Chondrocyte (in vitro differentiated cells): ENCODE results near the gene SIGLEC11. TPM values are rescaled to one million over a fixed set of nuclear protein-coding genes. Genes with fewer than 3 reads are reported as not detected.

Experiments used
- DNase-seq: peaks from one replicate; pipeline ENCODE4 v3.0.0; 2021; ENCODE audit warnings: mixed read lengths, low spot score
- H3K27ac Mint-ChIP-seq: one replicate; pipeline ENCODE4 v1.8.0; 2021; ENCODE audit warnings: mild to moderate bottlenecking, moderate library complexity, mixed read lengths; ENCODE audit not compliant: unreplicated experiment
- H3K27me3 Mint-ChIP-seq: 2 replicates; pipeline ENCODE4 v1.8.0; 2021; ENCODE audit warnings: low read depth, mixed read lengths
- H3K36me3 Mint-ChIP-seq: 2 replicates; pipeline ENCODE4 v1.8.0; 2021; ENCODE audit warnings: low read depth, mixed read lengths
- H3K4me1 Mint-ChIP-seq: 2 replicates; pipeline ENCODE4 v1.8.0; 2021; ENCODE audit warnings: low read depth, mild to moderate bottlenecking, mixed read lengths
- H3K4me3 Mint-ChIP-seq: one replicate; pipeline ENCODE4 v1.8.0; 2021; ENCODE audit warnings: mild to moderate bottlenecking, moderate library complexity, mixed read lengths; ENCODE audit not compliant: unreplicated experiment
- H3K9me3 Mint-ChIP-seq: 2 replicates; pipeline ENCODE4 v1.8.0; 2021; ENCODE audit warnings: low read depth, mixed read lengths
- CTCF ChIP-seq: fragments of 200-600 bp; sonication (generic); IDR thresholded peaks from 2 replicates; pipeline ENCODE4 v1.5.0; 2021; ENCODE audit warnings: antibody characterized with exemption, mild to moderate bottlenecking, moderate library complexity
- total RNA-seq: library from RNA; stranded (reverse); gene quantifications from 3 replicates; pipeline ENCODE4 v1.2.1, GENCODE V29; 2021

SIGLEC11 gene
- total RNA-seq, 1 donor from 2014 or later = not detected

- Mint-ChIP-seq H3K9me3 (no peaks in the 10 kb centered on the region), H3K27ac (no peak overlapping the region), H3K36me3 (no peaks in the 10 kb centered on the region), H3K27me3 (peaks cover 28% of the 10 kb centered on the region), H3K4me1 (peaks cover 7% of the 10 kb centered on the region), H3K4me3 (no peak overlapping the region)
- DNase-seq = no peak
- TF ChIP-seq CTCF = no peak
Measured at GRCh38 chr19:49953416-49953815, 7.6 kb downstream of the SIGLEC11 start.

GRCh38 chr19:49952906-49953305 lies 8.1 kb downstream of the SIGLEC11 start:
- H3K36me3 Mint-ChIP-seq = no peaks in the 10 kb centered on the region
- no peak overlapping the region for H3K4me3 Mint-ChIP-seq

GRCh38 chr19:49952479-49952836 lies 8.5 kb downstream of the SIGLEC11 start:
- no peaks in the 10 kb centered on the region for H3K36me3 Mint-ChIP-seq
- no peak for TF ChIP-seq CTCF
- H3K9me3 Mint-ChIP-seq = no peaks in the 10 kb centered on the region
- peaks cover 25% of the 10 kb centered on the region for H3K27me3 Mint-ChIP-seq
- peaks cover 7% of the 10 kb centered on the region for H3K4me1 Mint-ChIP-seq
- H3K4me3 Mint-ChIP-seq = no peak overlapping the region
- H3K27ac Mint-ChIP-seq = no peak overlapping the region
- DNase-seq = no peak

More at GRCh38 chr19:49952906-49953305, 8.1 kb downstream of the SIGLEC11 start:
- H3K27ac Mint-ChIP-seq = no peak overlapping the region
- no peak for TF ChIP-seq CTCF
- DNase-seq = peak; percentile 56
- H3K27me3 Mint-ChIP-seq = peaks cover 25% of the 10 kb centered on the region
- H3K4me1 Mint-ChIP-seq = peaks cover 7% of the 10 kb centered on the region
- H3K9me3 Mint-ChIP-seq = no peaks in the 10 kb centered on the region

- peaks cover 27% of the 10 kb centered on the region for H3K27me3 Mint-ChIP-seq
- H3K4me1 Mint-ChIP-seq = peaks cover 7% of the 10 kb centered on the region
- no peak for TF ChIP-seq CTCF
- no peaks in the 10 kb centered on the region for H3K36me3 Mint-ChIP-seq
- H3K27ac Mint-ChIP-seq = no peak overlapping the region
- no peak overlapping the region for H3K4me3 Mint-ChIP-seq
- DNase-seq = peak; percentile 65
- H3K9me3 Mint-ChIP-seq = no peaks in the 10 kb centered on the region
Measured at GRCh38 chr19:49951806-49952478, 9.0 kb downstream of the SIGLEC11 start.

- TF ChIP-seq CTCF = no peak
- no peaks in the 10 kb centered on the region for H3K36me3 Mint-ChIP-seq
- peak; percentile 76 for DNase-seq
- peaks cover 29% of the 10 kb centered on the region for H3K27me3 Mint-ChIP-seq
- H3K4me1 Mint-ChIP-seq = peaks cover 7% of the 10 kb centered on the region
- no peaks in the 10 kb centered on the region for H3K9me3 Mint-ChIP-seq
- H3K4me3 Mint-ChIP-seq = no peak overlapping the region
- H3K27ac Mint-ChIP-seq = no peak overlapping the region
Measured at GRCh38 chr19:49950956-49951526, 9.9 kb downstream of the SIGLEC11 start.
